Astrocyte of the hippocampus (primary cell): Measurements from ENCODE around the gene CD44.
"Not testable (repeated sequence)": the region's sequence is repeated elsewhere in the genome, so short reads cannot be mapped to it uniquely, and the experiment has no call there.

Experiments used
- DNase-seq: peaks from one replicate; pipeline ENCODE4 v3.0.0; 2011; ENCODE audit warnings: low read depth, low spot score

CD44 gene

DNA sequence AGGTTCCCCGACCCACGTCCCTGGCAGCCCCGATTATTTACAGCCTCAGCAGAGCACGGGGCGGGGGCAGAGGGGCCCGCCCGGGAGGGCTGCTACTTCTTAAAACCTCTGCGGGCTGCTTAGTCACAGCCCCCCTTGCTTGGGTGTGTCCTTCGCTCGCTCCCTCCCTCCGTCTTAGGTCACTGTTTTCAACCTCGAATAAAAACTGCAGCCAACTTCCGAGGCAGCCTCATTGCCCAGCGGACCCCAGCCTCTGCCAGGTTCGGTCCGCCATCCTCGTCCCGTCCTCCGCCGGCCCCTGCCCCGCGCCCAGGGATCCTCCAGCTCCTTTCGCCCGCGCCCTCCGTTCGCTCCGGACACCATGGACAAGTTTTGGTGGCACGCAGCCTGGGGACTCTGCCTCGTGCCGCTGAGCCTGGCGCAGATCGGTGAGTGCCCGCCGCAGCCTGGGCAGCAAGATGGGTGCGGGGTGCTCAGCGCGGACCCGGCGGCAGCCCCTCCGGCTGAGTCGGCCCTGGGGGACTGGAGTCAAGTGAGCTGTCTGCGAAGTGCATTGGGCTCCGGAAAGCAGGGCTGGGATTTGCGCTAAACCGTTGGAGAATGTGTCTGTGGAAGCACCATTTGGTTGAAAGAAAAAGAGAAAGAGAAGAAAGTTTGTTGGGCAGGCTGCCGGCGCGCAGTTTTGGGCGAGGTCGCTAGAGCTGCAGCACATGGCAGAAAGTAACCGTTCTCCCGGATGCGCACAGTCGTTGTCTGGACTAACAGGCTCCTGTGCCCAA, at the start of gene CD44:
CD44 (plus strand) TSS at position 229 of the 779 bp plus-strand sequence; CDS start at position 362, 133 bp downstream.
- peak; percentile 91 for DNase-seq

DNA sequence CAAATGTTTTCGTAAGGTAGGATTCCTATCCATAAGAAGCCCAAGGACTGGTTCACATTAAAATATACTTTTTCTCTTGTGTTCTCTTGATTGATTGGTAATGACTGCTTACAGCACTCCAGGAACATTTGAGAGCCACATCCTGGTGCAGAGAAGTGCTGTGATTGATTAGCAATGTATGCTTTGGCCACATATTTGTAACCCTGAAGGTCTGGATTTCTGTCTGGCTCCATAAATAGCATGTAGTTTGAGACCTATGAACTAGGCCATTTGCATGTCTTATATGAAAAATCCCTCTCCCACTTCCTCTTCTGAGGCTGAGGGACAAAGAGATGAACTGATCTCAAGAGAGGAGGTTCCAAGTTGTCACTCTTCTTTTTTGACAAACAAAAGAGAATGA, 49.3 kb upstream of the CD44 start:
- DNase-seq: no peak

DNA sequence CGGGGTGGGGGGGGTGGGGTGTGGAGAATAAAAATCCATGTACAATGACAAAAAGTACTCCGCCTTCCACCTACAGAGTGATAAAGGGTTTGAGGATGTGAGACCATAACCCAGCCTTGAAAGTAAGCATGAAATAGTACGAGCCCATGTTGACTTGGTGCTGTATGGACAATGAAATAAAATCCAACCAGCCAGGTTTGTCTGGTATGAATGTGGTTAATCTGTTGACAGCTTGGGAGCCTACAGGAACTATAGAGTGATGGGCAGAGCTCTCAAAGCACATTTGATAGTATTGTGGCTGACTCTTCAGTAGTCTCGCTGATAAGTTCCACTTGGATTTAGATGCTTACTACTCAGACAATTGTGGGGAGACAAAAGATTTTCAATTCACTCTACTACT, 48.8 kb upstream of the CD44 start:
- no peak for DNase-seq

DNA sequence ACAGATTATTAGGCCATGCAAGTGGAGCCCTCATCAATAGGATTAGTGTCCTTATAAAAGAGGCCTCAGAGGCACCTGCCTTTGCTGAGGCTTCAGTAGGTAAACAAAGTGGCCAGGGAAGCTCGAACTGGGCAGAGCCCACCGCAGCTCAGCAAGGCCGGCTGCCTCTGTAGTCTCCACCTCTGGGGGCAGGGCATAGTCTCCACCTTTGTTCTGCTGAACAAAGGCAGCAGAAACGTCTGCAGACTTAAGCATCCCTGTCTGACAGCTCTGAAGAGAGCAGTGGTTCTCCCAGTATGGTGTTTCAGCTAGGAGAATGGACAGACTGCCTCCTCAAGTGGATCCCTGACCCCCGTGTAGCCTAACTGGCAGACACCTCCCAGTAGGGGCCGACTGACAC, 48.0 kb upstream of the CD44 start:
- not testable (repeated sequence) for DNase-seq

DNA sequence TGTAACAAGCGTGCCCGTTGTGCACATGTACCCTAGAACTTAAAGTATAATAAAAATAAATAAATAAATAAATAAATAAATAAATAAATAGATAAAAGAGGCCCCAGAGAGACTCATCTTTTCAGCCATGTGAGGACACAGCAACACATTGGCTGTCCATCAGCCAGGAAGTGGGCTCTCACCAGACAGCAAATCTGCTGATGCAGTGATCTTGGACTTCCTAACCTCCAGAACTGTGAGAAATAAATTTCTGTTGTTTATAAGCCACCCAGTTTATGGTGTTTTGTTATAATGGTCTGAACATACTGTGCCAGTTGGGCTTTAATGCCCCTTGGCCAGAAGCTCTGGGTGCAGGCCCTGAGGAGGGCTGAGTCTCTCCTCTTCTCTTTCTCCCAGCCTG, 42.2 kb upstream of the CD44 start:
- DNase-seq: no peak

DNA sequence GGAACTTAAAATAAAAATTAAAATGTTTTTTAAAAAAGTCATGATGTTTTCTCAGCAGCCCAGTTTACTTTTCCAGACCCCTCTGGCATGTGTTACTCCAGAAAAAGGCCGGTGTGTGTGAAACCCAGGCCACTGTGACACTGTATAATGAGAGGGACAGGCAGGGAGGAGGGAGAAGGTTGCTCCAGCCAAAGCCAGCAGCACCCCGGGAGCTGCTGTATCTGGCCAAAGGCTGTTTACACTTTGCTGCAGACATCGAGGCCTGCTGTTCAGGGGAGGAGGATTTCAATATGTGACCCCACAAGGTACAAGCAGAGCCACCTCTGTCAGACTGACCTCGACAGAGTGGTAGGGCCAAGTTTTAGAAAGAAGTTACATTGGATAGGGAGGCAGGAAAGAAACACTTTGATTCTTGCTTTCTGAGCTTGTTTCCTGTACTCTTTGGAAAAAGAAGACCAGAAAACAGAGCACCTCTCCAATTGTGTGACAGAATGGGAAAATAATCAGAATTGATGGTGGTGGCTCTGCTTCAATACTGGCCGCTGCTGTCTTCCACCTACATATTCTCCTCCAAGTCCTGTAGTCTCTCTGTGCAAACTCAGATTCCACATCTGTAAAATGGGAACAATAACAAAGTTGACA, 41.0 kb upstream of the CD44 start:
- no peak for DNase-seq

DNA sequence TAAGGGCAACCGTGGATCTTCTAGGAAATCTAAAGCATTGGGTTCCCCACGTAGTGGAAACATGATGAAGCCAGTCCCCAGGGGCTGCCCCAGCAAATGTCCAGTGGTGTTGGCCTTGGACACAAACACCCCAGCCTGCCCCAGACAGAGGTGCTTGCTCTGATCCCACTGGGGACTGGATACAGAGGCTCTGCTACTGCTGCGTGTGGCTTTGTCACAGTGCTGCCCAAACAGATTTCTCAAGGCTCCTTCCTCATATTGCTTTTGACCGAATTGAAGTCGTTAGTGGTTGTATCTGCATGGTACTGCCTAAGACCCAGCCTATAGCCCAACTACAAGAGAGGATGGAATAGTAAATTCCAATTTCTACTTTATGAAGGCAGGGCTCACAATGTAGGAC, 40.1 kb upstream of the CD44 start:
- no peak for DNase-seq

DNA sequence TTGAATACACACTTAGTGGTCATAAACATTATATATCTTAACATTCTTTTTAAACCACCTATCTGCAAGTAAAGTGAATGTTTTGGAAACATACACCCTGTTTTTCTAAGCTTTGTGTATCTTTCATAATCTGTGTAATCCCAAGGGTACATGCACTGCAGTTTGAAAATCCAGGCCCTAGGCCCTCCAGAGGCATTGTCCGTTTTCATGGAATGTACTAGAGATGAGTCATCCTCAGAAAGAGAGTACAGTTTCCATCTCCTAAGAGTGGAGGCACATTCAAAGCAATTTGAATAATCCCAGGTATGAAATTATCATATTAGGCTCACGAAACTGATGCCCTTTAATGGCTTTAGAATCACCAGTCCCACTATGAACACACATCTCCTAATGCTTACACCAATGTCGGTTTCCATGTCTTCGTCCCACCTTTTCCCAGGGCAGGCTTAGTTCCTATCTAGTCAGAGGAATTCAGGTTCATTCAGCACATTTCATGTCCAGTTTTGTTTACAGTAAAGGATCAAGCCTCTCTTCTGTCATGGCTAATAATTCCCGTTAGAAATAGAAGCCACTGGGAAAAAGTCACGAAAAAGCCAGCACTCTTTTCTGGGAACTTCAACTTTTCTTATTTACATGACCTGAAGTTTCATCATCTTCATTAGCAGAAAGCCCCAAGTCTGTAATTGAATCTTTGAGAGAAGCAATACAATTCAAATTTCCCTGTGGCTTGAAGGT, 39.5 kb upstream of the CD44 start:
- DNase-seq: peak; percentile 65

DNA sequence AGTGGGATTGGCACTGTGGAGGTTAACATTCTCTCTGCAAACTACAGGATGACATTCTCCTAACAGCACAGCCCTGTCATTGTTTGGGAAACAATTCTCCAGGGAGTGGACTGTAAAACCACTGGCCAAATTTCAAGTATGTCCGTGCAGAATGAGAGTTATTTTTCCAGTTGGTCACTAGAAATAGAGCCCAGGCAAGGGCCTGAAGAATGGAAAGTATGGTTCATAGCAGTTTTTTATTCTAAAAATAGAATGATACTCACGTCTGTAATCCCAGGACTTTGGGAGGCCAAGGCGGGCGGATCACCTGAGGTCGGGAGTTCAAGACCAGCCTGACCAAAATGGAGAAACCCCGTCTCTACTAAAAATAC, 39.0 kb upstream of the CD44 start:
- peak; percentile 91 for DNase-seq

DNA sequence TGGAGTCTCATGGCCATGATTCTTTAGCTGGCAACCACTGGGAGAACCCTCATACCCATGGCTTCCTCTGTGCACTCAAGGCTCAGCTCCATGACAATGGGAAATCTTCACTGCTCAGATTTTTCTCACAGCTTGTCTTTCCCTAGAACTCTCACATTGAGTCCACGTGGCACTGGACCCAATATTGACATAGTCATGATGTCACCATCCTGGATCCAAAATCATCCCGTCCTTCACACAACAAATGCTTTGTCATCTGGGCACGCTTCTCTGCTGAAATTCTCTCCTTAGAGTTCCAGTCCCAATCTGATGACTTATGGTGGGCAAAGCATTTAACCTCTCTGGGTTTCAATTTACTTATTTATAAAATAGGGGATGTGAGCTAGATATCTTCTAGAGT, 37.7 kb upstream of the CD44 start:
- no peak for DNase-seq

DNA sequence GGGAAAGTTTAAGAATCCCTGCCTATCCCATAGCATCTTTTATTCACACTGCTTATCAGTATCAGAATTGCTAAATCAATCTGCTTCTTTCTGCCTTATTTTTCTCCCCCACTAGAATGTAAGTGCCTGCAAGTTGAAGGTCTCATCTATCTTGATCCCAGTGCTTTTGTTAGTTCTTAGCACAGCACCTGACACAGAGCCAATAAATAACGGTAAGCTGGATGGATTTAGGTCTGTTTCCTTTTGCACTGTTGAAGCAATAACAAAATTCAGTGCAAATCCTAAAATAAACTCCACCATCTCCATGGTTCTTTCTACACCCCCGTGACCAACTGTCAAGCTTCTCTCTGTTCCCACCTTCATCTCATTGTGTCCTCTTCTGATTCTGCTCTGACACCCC, 36.7 kb upstream of the CD44 start:
- no peak for DNase-seq

DNA sequence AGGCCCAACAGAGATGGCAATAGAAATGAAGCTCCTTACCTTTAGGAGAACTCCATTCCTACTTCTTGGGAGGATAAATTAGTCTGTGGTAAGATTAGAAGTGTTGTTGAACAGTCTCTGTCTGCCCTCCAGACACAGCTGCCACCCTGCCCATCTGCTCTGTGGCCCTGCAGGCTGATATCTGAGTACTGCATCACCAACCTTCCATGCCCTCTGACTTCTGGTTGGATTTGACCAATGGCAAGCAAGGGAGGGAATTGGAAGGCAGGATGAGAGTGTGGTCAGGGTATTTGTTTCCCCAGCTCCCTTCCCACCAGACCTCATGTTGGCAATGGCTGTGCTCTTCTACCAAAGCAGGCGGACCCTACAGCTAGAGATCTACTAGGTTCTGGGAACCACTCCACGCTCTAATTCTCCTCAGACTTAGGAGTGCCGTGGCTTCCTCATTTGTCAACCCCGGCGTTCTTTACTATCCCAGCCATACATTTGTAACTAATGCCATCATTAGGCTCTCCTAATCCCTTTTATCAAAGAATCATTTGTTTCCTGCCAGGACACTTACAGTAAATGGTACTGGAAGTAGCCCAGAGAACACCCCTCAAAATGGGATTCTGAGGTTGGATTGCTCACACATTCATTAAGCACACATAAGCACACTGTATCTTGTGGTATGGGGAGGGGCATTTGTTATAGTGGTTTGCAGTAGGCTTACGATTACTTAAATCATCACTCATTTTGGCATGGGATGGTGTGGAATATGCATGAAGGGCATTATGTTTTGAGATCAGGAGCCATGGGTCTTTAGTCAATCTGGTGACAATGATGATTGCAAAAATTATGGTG, 35.4 kb upstream of the CD44 start:
- DNase-seq: peak; percentile 90

DNA sequence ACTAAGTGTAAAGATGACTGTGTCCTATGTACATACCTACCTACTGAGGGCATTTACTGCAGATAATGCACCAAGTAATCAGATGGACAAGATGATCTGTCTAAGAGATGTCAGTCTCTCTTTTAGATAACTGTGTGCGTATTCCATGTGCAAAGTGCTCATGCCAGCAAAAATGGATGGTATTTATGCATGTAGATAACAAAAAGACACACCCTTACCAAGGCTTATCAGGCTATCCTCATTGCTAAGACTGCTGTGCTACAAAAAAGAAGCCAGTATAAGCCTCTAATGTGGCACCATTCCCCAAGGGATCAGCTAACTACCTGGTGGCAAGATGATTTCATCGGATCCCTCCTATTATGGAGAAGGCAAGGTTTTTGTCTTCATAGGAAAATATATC, 34.3 kb upstream of the CD44 start:
- no peak for DNase-seq

DNA sequence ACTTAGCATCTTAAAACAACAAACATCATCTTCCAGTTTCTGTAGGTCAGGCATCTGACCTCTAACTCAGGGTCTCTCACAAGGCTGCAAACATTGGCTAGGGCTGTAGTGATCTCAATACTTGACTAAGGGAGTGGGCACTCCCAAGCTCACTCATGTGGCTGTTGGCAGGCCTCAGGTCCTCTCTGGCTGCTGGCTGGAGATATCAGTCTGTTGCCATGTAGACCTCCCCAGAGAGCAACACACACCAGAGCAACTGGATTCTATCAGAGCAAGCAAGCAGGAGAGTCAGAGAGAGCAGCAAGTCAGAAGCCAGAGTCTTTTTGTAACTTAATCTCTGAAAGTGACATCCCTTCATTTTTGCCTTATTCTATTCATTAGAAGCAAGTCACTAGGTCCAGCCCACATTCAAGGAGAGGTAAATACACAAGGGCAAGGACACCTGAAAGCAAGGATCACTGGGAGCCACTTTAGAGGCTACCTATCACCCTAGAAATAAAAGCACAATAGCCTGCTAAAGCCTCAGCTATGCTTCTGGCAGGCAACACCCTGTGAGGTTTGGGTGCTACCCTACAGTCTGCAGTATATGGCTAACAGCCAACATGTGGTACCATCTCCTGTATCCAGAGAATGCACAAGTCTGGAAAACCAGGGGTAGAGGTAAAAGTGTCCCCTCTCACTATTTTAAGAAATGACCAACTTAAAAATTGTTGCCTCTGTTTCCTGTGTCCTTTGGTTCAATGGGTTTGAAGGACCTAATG, 33.5 kb upstream of the CD44 start:
- peak; percentile 51 for DNase-seq

DNA sequence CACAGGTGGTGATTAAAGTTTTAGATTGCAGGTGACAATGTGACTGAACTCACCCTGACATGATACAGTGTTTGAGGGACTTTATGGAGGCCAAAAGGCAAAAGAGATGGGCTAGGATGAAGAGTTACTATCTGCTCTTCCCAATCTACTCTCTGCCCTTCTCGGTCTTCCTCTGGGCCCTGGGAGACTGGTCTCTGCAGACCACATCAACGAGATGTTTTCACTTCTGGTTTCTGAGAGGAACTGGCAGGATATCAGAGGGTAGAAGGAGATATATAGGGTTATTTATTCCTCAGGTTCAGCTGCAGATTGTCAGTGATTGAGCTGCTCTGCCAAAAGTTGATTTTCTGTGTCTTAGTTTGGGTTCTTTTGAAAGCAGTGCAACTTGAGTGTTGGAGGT, 32.4 kb upstream of the CD44 start:
- DNase-seq: no peak

DNA sequence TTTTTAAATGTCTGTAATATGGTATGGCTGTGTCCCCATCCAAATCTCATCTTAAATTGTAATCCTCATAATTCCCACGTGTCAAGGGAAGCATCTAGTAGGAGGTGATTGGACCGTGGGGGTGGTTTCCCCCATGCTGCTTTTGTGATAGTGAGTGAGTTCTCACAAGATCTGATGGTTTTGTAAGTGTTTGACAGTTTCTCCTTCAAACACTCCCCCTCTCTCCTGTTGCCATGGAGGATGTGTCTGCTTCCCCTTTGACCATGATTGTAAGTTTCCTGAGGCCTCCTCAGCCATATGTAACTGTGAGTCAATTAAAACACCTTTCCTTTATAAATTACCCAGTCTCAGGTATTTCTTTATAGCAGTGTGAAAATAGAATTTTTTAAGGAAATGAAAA, 31.1 kb upstream of the CD44 start:
- no peak for DNase-seq

DNA sequence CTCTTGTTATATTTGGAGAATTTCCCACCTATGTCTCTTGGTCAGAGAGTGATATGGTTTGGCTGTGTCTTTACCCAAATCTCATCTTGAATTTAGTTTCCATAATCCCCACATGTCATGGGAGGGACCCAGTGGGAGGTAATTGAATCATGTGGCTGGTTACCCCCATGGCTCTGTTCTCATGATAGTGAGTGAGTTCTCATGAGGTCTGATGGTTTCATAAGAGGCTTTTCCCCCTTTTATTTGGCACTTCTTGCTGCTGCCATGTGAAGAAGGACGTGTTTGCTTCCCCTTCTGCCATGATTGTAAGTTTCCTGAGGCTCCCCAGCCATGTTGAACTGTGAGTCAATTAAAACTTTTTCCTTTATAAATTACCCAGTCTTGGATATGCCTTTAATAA, 30.6 kb upstream of the CD44 start:
- not testable (repeated sequence) for DNase-seq

DNA sequence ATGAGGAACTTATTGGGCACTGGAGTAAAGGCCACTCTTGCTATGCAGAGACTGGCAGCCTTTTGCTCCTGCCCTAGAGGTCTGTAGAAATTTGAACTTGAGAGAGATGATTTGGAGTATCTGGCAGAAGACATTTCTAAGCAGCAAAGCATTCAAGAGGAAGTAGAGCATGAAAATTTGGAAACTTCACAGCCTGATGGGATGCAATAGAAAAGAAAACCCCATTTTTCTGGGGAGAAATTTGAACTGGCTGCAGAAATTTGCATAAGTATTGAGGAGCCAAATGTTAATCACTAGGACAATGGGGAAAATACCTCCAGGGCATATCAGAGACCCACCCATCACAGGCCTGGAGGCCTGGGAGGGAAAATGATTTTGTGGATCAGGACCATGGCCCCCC, 29.9 kb upstream of the CD44 start:
- DNase-seq: no peak

DNA sequence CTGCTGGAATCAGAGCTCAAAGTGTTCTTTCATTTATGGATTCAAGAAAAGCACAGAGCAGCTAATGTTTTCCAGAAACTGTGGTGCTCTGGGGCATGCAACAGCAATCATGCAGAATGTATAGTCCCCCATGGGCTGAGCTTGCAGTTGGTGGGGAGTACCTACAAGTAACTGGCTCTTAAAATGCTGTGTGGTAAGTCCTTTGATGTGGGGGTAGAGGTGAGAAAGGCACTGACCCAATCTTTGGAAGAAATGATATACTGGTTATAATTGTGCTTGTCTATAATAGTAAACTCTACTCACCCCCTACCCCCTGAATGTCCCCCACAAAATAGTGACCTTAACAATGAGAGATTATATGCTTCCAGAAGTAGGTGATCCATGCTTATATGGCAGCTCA, 29.1 kb upstream of the CD44 start:
- no peak for DNase-seq

DNA sequence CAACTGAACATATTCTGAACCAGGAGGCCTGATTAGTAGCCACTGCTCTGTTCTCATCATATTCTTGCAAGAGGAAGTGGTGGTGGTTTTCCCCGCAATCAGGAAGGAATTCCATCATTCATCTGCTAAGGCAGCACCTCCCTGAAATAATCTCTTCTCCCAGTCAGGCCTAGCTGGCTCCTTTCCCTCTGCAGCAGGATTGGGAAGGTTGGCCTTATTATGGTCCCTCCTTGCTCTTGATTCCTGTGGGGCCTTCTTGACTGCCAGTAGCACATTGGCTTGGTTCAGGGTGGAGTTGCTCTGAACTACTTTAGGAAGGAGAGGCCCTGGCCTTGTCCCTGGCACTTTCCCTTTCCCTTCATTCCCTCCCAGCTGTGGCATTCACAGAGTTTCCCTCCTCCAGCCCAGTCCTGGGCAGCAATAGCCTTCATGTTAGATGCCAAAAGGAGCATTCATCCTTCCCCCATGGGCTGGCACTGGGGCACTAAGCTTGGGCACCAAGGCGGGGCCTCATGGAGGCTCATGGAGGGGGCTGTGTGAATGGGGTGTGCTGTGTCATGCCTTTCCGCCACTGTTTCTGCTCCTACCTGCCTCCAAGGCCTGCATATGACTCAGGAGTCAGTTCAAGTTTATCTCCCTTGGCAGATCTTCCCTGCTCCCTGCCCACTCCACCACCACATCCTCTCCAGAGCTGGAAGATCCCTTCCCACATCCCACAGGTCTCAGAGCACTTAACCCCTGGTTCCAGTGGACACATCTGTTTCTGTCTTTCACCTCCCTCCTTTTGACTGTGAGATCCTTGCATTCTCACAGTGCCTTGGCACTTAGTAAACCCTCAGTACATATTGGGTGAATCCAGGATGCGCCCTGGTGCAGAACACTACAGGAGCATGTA, 27.6 kb upstream of the CD44 start:
- peak; percentile 82 for DNase-seq
